ENCODE data around the gene CLEC4E.

The CLEC4E gene

DNA sequence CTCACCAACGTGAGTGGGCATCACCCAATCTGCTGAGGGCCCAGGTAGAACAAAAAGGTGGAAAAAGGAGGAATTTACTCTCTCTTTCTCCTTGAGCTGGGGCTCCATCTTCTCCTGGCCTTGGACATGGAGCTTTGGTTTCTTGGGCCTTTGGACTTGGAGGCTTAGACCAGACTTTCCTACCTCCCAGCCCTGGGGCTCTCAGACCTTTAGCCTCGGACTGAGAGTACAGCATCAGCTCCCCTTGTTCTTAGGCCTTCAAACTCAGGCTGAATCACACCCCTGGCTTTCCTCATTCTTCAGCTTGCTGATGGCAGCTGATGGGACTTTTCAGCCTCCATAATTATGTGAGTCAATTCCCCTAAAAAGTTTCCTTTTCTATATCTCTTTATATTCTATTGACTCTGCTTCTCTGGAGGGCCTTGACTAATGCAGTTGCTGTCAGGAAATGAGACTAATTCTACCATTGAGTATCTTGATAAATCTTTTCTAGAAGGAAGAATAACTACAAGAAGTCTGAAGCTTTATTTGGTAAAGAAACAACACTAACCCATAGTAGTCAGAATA is 15.9 kb upstream of the CLEC4E start:
- H3K4me3 ChIP-seq (ENCODE audit: low read depth, low read length), result no peak overlapping the region
- no peak for DNase-seq (ENCODE audit: low read depth, low spot score)
- TF ChIP-seq, protein P1, sequence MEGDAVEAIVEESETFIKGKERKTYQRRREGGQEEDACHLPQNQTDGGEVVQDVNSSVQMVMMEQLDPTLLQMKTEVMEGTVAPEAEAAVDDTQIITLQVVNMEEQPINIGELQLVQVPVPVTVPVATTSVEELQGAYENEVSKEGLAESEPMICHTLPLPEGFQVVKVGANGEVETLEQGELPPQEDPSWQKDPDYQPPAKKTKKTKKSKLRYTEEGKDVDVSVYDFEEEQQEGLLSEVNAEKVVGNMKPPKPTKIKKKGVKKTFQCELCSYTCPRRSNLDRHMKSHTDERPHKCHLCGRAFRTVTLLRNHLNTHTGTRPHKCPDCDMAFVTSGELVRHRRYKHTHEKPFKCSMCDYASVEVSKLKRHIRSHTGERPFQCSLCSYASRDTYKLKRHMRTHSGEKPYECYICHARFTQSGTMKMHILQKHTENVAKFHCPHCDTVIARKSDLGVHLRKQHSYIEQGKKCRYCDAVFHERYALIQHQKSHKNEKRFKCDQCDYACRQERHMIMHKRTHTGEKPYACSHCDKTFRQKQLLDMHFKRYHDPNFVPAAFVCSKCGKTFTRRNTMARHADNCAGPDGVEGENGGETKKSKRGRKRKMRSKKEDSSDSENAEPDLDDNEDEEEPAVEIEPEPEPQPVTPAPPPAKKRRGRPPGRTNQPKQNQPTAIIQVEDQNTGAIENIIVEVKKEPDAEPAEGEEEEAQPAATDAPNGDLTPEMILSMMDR (IDR thresholded peaks at IDR 0.05; ENCODE audit: low read depth, low read length), result no peak
- in situ Hi-C loops (cut with HindIII; ENCODE audit: low sequenced_read_pairs), result no loop called here

DNA sequence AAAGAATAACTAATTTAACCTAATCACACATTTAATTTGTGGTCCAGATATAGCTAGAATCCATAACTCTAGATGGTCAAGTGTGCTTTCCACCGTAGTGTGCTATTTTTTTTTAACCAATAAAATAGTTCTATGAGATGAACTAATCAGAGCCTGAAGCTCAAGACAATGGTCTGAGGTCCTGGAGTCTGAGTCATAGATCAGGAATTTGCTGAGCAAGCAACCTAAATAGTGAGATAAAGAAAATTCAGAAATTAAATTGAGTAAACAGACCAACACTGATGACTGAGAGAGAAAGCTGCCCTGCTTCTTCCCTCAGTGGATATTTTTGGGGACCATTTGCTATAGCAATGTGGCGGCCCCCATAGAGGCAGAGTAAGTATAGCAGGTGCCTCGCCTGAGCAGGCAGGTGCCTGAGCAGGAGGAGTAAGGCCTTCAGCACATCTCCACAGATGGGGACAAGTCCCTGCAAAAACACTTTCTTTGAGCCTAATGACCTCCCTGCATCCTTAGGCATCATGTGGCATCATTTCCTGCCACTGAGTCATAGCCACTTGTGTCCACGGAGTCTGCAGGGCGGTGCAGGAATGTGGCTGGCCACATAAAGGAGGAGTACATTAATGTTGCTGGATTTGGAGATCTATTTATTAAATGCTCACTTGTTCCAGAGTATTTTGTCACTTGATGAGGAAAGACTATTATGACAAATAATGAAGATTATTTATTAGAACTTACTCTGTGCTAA is 13.9 kb upstream of the CLEC4E start:
- in situ Hi-C loops (cut with HindIII; ENCODE audit: low sequenced_read_pairs), result no loop called here
- TF ChIP-seq, protein P1 (IDR thresholded peaks at IDR 0.05; ENCODE audit: low read depth, low read length), result no peak
- DNase-seq (ENCODE audit: low read depth, low spot score), result peak; percentile 30

DNA sequence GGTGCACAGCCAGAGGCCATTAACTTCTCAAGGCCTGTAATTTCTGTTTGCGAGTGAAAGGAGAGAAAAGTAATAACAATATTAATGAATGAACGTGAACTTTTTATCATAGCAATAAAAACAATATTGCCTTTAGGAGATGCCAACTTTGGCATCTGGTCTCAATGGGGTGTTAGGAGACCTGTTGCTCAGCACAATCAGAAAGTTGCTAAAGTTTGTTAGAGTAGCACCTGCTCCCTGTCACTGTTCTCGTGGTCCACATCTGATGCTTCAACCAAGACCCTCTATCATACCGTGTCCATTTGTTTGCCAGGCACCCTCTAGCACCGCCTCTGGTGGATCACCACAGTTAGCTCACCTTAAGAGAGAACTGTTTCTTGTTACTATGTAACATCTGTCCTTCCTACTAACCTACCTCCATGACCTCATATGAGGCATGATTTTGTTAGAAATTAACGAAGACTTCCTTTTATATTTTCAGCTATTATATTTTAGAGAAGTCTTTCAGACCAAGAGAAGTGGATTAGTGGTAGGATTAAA is 12.5 kb upstream of the CLEC4E start:
- DNase-seq (ENCODE audit: low read depth, low spot score), result no peak
- H3K4me3 ChIP-seq (ENCODE audit: low read depth, low read length), result no peak overlapping the region
- in situ Hi-C loops (cut with HindIII; ENCODE audit: low sequenced_read_pairs), result no loop called here
- TF ChIP-seq, protein P1 (IDR thresholded peaks at IDR 0.05; ENCODE audit: low read depth, low read length), result no peak

More for the DNA sequence above, 13.9 kb upstream of the CLEC4E start:
- no peak overlapping the region for H3K4me3 ChIP-seq (ENCODE audit: low read depth, low read length)

DNA sequence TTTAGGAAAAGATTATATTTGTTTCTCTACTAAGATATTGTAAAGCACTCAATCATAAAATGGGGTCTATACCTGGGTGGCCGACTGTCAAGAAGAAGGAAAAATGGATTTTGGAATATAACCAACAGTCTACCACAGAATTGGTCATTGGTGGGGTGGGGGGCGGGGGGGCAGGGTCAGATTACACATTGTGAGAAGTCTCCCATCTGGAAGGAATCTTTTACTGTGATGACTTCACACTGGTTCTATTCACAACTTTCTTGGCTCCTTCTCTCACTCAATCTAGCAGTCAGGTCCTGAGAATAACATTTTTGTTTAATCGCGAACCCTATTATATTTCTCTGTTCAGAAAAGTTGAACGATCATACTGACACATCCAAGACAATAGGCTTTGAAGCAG is 8.7 kb upstream of the CLEC4E start:
- DNase-seq (ENCODE audit: low read depth, low spot score), result peak; percentile 22
- H3K4me3 ChIP-seq (ENCODE audit: low read depth, low read length), result no peak overlapping the region
- in situ Hi-C loops (cut with HindIII; ENCODE audit: low sequenced_read_pairs), result no loop called here
- TF ChIP-seq, protein P1 (IDR thresholded peaks at IDR 0.05; ENCODE audit: low read depth, low read length), result no peak

DNA sequence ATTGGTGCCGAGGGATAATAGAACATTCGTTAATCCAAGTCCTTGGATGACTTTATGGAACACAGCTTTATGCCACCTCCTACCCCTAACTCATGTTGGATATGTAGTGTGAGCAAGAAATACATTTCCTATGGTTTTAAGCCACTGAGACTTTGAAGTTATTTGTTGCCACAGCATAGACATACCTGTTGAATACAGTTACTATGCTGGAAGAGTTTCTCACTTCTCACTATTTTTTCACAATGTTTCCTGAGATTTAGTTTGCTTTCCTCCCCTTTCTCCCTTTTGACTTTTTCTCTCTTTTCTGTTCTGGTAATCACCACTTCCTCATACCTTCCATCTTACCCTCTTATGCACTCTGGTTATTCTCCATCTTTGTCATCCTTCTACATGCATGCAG is 7.5 kb upstream of the CLEC4E start:
- TF ChIP-seq, protein P1 (IDR thresholded peaks at IDR 0.05; ENCODE audit: low read depth, low read length), result no peak
- H3K4me3 ChIP-seq (ENCODE audit: low read depth, low read length), result no peak overlapping the region
- DNase-seq (ENCODE audit: low read depth, low spot score), result no peak
- in situ Hi-C loops (cut with HindIII; ENCODE audit: low sequenced_read_pairs), result no loop called here

DNA sequence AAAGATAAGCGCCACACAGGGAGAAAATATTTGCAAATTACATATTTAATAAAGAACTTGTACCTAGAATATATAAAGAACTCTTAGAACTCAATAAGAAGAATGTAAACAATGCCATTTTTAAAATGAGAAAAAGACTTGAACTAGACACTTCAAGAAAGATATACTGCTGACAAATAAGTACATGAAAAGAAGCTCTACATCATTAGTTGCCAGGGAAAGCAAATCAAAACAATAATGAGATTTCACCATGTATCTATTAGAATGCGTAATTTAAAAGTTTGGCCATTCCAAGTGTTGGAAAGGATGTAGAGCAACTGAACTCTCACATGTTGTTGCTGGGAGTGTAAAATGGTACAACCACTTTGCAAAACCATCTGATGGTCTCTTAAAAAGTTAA is 6.9 kb upstream of the CLEC4E start:
- in situ Hi-C loops (cut with HindIII; ENCODE audit: low sequenced_read_pairs), result no loop called here
- no peak for DNase-seq (ENCODE audit: low read depth, low spot score)
- H3K4me3 ChIP-seq (ENCODE audit: low read depth, low read length), result no peak overlapping the region
- TF ChIP-seq, protein P1 (IDR thresholded peaks at IDR 0.05; ENCODE audit: low read depth, low read length), result no peak
